ENCODE data around the gene DSG2.

The DSG2 gene

DNA sequence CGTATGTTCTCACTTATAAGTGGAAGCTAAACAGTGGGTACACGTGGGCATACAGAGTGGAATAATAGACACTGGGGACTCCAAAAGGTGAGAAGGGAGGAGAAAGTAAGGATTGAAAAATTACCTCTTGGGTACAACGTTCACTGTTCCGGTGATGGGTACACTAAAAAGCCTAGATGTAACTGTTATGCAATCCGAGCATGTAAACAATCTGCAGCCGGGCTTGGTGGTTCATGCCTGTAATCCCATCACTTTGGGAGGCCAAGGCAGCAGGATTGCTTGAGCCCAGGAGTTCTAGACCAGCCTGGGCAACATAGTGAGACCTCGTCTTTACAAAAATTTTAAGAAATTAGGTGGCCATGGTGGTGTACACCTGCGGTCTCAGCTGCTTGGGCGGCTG is 60.6 kb downstream of the DSG2 start:
- no peak for DNase-seq

DNA sequence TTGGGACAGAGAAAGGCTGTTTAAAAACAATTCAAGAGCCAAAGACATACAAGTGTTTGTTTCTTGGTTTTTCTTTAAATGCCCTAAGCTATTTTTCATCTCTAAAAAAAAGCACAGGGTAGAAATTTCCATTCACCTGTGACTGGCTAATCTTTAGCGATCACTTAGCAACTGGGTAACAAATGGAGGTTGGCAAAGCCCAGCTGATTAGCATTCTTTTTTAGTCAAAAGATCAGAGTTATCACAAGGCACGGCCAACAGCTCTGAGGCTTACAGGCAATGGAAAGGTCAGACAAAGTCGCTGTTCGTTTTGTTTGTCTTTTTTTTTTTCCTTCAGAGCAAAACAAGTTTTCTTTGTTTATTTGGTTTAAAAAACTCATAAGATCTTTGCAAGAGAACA is 64.7 kb downstream of the DSG2 start:
- DNase-seq = no peak

DNA sequence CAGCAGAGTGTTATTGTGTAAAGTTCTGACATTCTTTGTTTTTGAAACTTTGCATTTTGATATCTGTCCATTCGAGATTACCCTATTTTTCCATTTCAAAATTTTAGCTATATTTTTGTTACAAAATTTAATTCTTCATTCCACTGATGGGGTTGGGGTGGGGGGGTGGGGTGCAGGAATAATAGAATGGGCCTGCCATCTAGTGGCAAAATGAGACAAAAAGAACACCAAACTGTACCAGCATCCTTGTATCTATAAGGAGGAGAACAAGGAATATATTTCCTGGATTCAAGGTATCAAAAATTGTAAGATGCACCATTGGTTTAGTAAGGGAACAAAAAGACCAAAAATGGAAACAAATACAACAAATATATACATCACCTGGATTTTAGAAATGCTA is 65.8 kb downstream of the DSG2 start:
- DNase-seq = no peak

DNA sequence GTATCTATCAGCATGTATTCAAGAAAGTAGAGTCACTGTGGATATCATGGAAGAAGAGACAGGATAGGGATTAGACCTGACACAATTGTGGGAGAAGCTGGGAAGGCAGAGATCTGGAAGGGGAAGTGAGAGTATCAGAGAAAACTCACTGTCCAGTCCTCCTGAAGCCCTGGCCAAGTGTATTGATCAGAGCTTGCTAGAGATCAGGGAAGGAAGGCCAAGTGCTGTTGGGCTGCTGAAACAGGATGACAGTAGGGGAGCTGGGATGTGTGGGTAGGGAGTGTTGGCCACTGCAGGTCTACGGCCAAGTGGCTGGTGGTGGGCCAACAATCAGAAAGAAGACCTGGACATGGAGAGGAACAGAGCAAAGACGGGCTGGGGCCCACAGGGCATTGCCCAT is 67.4 kb downstream of the DSG2 start:
- no peak for DNase-seq

DNA sequence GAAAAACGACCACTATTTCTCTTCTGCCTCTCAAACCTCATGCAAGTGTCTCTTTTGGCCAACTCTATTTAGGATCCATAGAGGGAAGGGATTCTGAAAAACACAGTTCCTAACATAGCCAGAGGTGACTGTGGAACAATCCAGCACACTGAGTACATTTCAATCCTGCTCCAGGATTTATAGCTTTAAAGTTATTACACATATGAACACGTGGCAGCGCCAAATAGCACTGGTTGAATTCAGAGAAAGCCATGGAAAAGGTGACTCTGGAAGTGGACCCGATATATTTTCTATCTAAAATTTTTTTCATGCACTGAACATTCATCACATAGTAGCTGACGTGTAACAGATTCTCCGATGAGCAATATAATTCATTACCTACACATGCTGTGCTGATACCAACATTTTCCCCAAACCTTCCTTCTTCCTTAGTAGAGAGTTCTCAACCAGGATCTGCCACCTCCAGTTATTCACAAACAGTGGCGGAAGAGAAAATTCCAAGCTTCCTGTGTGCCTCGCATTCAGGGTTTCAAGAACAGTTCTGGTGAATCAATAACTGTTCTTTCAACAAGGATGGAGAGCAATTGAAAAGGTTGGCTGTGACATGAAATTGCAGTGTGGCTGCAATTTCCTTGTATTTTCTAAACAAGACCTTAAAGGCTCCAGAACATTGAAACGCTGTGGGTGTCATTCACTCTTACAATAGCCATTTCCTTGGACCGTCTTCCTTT is 68.0 kb downstream of the DSG2 start:
- no peak for DNase-seq

DNA sequence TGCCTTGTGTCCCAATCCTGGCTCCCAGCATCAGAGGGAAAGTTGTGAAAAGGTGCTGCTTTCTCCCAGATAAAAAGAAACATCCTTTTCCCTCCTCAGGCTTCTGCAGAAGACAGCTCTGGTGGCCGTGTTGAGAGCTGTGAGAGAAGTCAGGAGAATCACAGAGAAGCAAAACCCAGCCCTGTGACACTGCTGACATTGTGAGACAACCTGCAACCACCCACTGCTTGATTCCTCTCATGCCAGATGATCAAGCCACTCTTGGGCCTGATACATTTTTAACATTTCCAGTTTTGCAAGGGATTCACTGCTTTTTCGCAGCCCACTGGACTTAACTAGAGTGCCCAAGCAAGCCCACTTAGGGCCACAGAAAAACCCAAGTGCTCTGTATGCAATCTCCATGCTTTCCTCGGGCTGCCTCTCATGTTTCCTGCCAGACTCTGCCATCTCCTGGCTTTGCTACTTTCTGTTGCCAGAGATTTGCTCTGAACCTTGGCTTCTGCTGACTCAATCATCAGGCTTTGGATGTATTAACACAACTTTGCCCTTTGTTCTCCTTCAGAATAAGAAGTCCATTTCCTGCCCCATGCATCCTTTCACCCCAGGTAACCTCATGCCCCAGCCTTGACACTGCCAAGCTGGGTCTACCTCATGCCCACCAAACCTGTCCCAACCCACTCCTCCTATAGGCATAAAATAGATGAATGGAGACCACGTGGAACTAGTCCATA is 68.8 kb downstream of the DSG2 start:
- DNase-seq = no peak

DNA sequence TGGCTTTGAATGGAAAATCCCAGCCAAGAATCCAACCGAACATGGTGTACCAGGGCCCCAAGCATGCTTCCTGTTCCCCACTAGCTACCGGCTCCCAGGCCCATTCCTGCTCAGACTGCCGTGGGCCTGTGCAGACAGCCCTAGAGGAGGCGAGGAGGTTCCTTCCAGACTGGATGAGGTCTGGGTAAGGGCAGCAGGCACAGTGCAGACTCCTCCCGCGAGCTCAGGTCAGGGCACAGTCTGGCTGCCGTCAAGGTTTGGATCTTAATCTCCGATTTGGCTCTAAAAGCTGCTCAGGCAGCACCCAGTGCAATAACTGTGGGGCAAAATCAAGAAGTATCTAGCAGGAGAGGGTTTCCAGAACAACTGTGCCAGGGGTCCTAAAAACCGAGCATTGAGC is 74.4 kb downstream of the DSG2 start:
- no peak for DNase-seq

DNA sequence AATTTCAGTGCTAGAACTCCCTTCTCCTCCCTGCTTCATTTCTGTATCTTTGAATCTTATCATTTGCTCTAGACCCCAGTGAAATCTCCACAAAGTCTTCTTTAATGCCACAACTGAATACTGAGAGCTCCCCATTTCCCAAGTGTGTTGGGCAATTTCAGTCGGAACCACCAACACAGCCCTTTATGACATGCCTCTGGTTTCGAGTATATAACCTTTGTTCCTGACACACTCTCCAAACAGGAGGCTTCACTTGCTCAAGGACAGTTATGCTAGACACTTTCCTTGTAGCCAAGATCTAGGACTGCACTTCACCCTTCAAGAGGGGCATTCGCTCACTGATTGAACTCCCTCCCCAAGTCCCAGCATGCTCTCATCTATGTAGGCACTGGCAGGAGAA is 75.1 kb downstream of the DSG2 start:
- DNase-seq = no peak

DNA sequence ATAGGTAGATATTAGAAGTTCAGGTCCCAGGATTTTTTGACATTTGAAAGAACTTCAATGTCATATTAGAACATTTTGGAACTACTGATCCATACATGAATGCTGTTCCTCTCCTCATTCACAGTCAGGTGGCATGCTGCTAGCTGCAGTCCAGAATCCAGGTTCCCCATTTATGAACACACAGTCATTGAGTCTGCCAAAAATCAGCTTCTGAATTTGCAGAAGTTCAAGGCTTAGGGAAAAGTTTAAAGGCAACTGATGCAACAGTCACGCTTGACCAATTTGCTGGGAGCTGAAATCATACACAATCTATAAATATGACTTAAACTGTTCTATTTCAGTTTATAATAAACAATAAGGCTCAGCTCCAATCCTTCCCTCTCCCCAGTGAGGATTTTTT is 76.4 kb downstream of the DSG2 start:
- no peak for DNase-seq

DNA sequence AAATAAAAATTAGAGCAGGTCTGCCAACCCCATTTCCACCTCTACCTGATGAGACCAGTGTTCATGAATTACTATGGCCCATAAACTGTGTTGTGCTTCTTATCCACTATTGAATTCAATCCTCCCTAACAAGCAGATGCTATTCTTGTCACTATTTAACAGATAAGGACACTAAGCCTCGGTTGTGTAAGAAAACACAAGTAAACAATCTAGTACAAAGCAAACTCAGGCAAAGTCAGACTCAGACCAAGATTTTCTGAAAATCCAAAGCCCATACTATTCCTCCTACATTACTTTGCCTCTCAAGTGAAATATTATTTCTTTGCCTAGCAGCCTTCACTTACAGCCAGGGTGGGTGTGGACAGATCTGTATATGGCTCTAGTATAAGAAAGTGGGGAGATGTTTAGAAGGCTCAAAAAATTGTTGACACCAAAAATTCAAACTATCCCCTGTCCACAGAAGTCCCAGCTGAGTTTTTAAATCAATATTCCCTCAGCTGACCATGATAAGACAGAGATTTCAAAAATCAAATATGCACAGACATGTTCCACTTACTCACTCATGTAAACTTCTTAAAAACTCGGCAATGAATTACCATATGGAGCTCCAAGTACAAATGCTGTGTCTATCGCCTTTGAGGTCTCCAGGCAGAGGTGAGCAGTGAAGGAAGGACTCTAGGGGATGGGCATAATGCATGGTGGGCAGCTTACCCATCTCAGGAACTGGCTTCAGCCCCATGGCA is 77.7 kb downstream of the DSG2 start:
- DNase-seq = no peak

DNA sequence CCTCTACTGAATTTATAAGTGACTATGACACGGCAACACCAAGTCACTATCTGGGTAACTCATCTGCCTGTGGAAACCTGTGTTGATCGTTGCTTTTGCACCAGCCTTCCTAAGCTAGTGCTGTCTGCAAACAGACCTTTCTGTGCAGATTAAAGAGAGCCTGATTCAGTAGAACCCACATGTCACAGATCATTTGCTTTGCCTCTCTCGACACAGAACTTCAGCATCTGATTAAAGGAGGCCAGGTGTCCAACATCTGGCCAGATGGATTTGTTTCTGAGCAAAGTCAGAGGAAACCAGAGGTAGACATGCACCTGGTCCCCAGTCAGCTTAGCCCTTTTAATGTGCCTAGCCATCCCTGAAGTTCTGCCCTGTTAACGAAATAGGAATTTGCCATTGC is 78.7 kb downstream of the DSG2 start:
- DNase-seq = no peak

DNA sequence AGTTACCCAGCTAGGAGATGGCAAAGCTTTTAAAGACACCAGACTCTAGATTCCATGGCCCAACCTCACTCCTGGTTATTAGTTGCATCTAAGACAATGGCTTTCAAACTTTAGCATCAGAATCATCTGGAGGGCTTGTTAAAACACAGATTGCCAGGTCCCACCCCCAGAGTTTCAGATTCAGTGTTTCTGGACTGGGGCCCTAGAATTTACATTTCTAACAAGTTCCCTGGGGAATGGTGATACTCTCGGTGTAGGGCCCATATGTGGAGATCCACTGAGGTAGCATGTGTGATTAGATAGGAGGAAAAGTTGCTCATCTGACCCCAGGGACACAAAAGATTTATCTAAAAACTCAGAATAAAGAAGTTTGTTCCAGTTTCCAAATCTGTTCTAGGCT is 79.2 kb downstream of the DSG2 start:
- no peak for DNase-seq

DNA sequence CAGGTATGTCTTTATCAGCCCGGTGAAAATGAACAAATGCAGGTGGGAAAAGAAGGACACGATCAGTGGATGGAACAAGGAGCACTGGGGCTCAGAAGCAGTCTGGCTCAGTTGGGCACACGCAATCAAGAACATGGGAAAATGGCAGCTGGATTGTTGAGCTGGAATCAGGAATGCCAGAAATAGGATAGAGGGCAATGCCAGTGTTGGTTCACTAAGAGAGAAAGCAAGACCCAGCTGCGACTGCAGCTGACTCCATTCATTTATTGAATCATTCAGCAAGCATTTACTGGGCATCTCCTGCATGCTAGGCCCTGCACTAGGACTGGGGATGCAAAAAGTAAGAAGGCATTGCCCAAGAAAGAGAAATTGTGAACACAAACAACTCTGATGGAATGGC is 80.1 kb downstream of the DSG2 start:
- DNase-seq = no peak

DNA sequence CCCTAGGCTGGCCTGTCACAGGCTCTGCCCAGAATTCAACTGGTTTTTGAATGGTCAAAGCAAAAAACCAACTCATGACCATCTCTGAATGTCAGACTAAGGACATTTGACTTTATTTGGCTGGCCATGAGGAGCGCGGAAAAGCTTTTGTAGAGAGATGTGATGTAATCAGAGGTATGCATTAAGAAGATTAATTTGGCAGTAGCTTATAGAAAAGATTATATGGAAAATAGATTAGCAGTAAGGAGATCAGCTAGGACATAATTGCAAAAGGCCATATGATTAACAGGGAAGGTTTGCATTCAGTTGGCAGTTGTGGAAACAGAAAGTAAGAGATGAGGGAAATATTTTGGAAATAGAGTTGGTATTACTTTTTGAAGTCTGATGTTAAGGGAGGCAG is 81.4 kb downstream of the DSG2 start:
- DNase-seq = no peak

DNA sequence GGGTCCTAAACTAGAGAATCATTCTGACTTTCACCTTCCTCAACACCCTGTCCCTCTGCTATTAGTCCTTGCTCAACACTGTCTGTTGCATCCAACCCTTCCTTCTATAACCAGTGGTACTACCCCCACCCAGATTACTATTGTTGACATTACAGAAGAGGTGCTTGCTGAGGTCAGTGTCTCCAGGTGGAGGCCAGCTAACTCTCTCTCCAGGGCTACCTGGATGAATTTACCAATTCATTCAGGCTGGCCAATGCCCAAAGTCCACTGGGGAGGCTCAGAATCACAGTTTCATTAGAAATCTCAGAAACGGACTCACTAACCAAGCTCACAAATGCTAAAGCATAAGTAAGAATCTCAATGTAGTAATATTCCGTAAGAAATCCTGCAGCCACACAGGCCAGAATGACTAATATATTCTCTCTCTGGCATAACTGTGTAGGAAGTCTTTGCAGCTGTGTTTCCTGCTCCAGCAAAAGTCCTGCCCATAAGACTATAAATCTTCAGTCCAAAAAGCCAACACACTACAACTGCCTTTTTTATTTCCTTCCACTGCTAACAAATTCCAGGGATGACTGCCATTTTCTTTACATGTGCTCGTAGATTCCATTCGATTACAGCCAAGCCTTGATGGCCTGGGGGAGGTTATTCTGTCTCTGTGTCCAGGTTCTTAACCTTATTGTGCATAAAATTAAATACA is 83.7 kb downstream of the DSG2 start:
- DNase-seq = no peak

DNA sequence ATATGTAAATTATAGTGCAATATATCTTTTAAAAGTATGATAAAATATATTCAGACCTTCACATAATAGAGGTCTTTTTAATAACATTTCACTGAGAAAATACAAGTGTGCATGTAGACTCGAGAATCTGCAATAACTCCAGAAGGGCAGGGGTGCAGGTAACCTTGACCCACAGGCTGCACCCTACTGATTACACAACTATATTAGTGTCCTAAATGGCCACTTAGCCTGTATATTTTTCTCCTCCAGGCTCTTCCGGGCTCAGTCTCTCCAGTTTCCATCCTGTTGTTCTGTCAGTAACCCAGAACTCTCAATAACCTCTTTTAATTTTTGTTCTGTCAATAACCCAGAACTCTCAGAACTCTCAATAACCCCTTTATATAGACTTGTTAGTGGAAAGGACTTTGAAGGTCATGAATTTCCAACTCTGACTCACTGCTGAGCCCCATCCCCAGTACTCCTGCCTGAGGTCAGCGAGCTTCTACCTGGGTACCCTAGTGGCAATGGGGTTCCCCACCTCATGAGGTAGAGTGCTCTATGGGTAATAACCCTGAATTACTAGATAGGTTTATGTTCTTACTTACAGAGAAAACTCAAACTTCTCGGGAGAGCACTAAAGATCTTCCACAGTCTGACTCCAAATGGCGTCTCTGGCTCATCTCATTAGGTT is 85.3 kb downstream of the DSG2 start:
- DNase-seq = no peak

DNA sequence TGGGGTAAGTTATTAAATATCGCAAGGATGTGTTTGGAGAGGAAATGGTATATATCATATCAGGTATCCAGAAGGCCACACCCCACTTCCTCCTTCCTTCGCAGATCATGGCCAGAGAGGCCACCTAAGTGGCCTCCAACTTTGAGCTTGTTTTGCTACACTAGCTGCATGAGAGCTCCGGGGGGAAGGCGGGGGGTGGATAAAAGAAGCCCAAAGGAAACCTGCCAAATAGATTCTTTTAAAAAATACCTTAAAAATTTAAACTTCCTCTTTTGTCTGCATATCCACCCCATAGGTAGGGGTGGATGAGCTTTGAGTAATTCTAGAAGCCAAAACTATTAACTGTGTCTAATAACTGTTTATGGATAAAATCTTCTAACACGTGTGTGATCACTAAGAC is 88.0 kb downstream of the DSG2 start:
- no peak for DNase-seq

DNA sequence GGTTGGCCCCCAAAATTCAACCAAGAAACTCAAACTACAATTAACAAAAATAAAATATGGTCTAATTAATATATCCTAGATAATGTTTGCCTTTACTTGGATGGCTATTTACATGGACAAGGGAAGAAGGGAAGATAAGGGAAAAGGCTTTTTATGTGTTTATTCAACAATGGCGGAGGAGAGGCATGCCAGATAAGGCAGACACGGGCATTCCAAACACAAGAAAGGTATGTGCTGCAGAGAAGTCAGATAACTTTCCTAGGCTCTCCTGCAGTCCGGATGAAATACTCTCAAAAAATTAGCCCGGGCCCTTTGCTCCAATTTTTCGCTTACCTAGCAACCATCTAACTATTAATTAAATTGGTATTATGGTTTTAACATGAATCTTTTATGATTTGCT is 88.6 kb downstream of the DSG2 start:
- DNase-seq = no peak

DNA sequence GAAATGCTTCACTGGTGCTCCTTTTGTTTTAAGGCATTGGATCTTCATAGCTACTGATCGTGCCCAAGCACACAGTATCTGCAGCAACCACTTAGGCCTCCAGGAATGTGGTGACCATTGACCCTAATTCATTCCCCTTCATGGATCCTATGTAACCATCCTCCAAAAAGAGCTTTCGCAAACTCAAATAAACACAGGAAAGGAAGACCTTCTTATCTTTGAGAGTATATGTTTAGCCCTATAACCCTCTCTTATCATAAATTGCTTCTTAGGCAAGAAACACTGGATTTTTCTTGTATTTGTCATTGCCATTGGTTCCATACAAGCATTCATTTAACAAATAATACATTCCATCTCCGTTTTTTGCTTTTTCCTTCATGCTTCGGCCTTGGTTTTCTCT is 89.6 kb downstream of the DSG2 start:
- DNase-seq = no peak

DNA sequence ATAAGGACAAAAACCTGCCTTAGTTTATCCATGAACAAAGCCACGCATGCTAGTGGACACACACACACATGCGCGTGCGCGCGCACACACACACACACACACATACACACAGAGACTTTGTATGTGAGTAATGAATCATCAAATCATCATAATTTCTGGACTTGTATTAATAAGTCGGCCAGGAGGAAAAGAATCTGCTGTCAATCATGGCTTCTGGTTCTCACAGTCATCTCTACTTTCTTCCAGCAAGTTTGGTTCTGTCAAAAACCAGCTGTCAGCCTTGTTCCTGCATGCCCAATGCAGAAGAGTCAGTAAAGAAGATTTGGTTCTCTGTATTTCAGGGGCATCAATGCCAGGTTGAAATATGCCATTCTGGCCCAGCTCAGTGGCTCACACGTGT is 92.6 kb downstream of the DSG2 start:
- no peak for DNase-seq

DNA sequence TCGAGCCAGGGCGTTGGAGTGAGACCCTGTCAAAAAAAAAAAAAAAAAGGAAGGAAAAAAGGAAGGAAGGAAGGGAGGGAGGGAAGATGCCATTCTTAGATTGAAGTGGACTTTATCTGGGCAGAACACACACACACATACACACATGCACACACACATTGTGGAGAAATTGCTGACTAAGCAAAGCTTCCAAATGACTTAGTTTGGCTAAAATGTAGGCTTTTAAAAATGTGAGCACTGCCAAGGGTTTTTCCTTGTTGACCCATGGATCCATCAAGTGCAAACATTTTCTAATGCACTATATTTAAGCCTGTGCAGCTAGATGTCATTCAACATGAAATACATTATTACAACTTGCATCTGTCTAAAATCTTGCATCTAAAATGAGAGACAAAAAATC is 93.1 kb downstream of the DSG2 start:
- DNase-seq = no peak

DNA sequence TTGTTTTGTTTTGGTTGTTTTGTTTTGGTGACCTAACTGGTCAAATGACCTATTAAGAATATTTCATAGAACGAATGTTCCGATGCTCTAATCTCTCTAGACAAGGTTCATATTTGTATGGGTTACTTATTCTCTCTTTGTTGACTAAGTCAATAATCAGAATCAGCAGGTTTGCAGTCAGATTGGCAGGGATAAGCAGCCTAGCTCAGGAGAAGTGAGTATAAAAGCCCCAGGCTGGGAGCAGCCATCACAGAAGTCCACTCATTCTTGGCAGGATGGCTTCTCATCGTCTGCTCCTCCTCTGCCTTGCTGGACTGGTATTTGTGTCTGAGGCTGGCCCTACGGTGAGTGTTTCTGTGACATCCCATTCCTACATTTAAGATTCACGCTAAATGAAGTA is 93.7 kb downstream of the DSG2 start, which contains the start of gene TTR:
Gene TTR (plus strand): TSS at position 250 of the 400 bp plus-strand sequence. CDS start 26 bp downstream, at position 276.
- no peak for DNase-seq
